ENCODE results near the gene WDFY2.
A peak's percentile ranks its signal among the peaks of the same experiment; 100 is the strongest.

WDFY2 gene

DNA sequence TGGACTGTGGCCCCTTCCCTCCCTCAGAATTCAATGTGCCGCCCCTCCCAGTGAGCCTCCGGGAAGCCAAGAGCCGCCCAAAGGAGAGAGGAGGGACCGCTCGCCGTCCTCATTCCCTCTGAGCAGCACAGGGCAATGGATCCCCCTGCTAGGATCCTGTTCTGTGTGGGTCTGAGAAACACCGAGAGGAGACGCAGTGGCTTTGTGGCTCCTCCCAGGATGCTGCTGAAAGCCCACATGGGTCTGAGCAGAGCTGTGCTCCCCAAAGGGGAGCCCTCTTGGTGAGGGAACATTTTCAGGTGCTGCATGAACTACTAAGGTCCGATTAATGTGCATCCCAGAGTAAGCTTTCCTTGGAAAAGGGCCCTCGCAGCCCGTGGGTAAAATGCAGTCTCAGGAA lies 189.3 kb downstream of the WDFY2 start:
- FAIRE-seq (no peak), DNase-seq (ENCODE audit: insufficient read length, low spot score) (no peak)
- TF ChIP-seq, protein P1, sequence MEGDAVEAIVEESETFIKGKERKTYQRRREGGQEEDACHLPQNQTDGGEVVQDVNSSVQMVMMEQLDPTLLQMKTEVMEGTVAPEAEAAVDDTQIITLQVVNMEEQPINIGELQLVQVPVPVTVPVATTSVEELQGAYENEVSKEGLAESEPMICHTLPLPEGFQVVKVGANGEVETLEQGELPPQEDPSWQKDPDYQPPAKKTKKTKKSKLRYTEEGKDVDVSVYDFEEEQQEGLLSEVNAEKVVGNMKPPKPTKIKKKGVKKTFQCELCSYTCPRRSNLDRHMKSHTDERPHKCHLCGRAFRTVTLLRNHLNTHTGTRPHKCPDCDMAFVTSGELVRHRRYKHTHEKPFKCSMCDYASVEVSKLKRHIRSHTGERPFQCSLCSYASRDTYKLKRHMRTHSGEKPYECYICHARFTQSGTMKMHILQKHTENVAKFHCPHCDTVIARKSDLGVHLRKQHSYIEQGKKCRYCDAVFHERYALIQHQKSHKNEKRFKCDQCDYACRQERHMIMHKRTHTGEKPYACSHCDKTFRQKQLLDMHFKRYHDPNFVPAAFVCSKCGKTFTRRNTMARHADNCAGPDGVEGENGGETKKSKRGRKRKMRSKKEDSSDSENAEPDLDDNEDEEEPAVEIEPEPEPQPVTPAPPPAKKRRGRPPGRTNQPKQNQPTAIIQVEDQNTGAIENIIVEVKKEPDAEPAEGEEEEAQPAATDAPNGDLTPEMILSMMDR (IDR thresholded peaks at IDR 0.05; ENCODE audit: insufficient read depth, missing control alignments) = no peak

DNA sequence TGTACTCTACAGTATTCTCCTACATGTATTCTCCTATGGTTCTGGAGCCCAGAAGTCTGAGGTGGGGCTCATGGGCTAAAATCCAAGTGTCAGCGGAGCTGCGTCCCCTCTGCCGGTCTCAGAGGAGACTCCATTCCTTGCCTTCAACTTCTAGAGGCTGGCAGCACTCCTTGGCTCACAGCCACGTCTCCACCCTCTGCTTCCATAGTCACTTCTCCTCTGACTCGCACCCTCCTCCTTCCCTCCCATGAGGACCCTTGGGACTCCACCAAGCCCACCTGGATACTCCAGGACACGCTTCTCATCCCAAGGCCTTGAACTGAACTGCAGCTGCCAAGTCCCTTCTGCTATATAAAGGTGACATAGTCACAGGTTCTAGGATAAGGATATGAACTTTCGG lies 191.9 kb downstream of the WDFY2 start:
- no peak for DNase-seq (ENCODE audit: insufficient read length, low spot score)
- FAIRE-seq = no peak
- TF ChIP-seq, protein P1 (IDR thresholded peaks at IDR 0.05; ENCODE audit: insufficient read depth, missing control alignments) = no peak

DNA sequence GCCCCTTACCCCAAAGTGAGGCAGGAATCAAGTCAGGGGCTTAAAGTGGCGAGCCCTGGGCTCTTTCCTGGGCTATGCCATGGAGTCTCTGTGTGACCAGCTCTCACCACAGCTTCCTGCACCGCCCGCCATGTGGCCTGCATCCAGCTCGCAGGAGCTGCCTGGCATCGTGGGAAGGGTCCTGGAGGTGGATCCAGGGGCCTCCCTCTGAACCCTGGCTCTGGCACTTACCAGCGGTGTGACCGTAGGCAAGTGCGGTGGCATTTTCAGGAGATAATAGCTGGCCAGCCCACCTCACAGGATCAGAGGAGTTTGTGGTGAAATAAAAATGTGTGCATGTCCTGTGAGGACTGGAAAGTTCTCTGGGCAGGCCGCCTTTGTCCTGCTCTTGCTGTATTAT lies 193.7 kb downstream of the WDFY2 start:
- TF ChIP-seq, protein P1 (IDR thresholded peaks at IDR 0.05; ENCODE audit: insufficient read depth, missing control alignments) = no peak
- FAIRE-seq = no peak
- no peak for DNase-seq (ENCODE audit: insufficient read length, low spot score)

DNA sequence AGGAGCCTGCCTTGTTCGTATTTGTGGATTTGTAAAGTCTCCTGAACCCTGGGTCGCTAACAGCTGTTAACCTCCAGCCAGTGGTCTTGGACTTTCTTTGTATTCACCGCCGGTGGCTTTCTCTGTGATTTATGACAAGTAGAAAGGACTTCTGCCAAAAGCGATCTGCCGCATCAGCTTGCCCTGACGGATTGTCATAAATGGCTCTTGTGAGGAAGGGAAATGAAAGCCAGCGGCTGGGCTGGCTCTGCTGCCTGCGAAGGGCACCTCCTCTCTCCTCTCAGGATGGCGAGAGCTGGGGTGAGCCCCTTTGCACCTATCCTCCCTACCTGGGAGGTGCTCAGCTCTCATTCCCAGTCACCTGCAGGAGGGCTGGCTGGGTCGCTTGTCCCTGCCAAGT lies 194.1 kb downstream of the WDFY2 start:
- TF ChIP-seq, protein P1 (IDR thresholded peaks at IDR 0.05; ENCODE audit: insufficient read depth, missing control alignments) = no peak
- DNase-seq (ENCODE audit: insufficient read length, low spot score) (no peak), FAIRE-seq (no peak)

DNA sequence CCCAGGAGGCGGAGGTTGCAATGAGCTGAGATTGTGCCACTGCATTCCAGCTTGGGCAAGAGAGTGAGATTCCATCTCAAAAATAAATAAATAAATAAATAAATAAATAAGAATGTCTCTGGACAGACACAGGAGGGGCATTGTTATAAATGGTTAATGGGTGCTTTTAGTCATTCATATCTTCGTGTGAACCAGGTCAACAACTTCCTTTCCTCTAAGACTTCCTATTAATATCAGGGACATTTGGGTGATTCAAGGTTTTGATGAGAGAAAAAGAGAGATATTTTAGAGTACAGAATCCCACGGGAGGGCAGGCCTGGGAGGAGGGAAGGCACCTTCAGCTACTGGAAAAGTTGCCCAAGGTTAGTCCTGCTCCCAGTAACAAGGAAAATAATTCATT lies 195.8 kb downstream of the WDFY2 start:
- FAIRE-seq = no peak
- DNase-seq (ENCODE audit: insufficient read length, low spot score) = no peak
- TF ChIP-seq, protein P1 (IDR thresholded peaks at IDR 0.05; ENCODE audit: insufficient read depth, missing control alignments) = no peak

DNA sequence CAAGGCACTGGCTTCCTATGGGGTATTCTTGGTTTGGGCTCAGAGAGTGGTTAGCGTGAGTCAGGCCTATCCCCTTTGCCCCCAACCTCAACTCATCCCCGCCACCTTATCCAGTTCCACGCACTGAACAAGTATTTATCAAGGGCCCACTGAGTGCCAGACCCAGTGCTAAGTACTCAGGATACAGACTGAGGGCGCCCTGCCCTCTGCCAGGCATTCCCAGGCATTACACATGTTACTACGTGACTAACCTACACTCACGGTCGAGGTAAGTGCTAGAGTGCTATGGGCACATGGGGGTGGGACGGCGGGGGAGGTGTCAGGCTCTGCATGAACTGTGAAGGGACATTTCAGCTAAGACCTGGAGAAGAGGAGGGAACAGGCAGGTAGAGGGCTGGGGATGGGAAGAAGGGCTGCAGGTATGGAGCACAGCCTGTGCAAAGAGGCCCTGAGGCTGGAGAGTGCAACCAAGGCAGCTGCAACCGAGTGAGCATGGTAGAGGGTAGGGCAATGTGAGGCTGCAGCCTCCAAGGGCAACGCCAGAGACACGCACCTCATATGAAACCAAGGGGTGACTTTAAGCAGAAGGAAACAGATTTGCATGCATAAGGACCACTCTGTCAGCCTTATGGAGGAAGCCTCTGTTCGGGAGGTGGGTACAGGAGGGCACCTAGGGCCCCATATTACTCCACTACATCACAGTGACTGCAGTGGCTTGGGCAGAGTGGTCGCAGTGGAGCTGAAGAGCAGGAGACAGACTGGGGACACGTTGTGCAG lies 197.2 kb downstream of the WDFY2 start:
- DNase-seq (ENCODE audit: insufficient read length, low spot score) (no peak), FAIRE-seq (no peak)
- TF ChIP-seq, protein P1 (IDR thresholded peaks at IDR 0.05; ENCODE audit: insufficient read depth, missing control alignments) = peak; percentile 40

DNA sequence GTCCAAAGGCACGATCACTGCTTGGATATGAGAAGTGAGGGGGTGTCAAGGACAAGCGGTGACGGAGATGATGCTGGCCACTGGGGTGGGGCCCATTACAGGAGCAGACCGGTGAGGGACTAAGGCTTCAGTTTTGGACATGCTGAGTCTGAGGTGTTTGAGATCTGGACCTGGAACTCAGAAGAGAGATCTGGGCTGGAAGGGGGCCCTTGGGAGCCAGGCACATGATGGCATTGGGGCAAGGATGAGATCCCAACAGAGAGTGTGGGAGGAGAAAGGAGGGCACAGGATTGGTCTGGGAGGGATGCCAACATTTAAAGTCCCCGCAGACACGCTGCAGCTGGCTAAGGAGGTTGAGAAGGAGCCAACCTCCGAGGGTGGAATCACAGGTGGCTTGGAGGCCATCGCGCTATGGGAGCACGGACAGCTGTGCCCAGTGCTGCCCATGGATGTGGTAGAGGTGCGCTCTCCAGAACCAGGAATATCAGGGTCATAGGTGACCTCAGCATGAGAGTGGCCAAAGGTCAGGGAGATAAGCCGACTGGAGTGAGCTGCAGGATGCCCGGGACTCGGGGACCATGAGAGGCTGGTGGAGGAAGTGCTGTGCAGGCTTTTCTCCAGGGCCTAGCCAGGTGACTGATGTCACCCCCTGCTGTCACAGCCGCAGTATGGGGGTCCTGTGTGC lies 197.9 kb downstream of the WDFY2 start:
- TF ChIP-seq, protein P1 (IDR thresholded peaks at IDR 0.05; ENCODE audit: insufficient read depth, missing control alignments) = no peak
- FAIRE-seq (no peak), DNase-seq (ENCODE audit: insufficient read length, low spot score) (no peak)
